ENCODE measurements around the gene ATP9B. TPM values are rescaled to one million over a fixed set of nuclear protein-coding genes. Genes with fewer than 3 reads are reported as not detected.
"Not testable (repeated sequence)": the region's sequence is repeated elsewhere in the genome, so short reads cannot be mapped to it uniquely, and the experiment has no call there.

Gene ATP9B
- total RNA-seq, 1 experiment from 2014 or later = 6.5 TPM

- no peak for DNase-seq (ENCODE audit: low read depth)
Measured at GRCh38 chr18:79278896-79279295, 209.7 kb downstream of the ATP9B start.

DNA sequence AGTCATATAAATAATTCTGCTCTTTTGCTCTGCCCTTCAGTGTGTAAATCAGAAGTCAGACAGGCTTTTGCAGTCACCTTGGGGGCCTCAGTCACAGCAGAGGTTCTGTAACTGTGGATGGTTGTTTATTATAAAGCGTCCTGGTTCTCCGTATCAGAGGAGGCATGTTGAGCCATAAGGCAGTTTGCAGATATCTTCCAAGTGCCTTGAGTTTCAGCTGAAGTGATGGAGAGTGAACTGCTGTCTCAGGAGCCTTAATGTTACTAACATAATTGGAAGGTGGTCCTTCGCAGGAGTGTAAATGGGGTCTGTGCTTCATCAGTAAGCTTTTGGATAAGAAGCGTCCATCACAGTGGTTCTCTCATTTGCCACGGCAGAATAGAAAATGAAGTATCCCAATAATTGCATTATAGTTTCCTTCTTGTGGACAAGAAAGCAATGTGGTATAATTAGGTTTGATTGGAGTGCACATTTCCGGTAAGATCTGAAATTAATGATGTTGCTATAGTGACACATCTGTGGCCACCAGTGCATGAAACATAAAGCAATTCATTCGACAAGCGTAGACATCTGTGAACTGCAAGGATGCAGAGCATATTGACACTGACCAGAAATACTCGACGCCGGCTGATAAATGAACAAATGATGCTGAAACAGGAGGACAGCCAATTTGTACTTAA is 214.1 kb downstream of the ATP9B start:
- DNase-seq (ENCODE audit: low read depth) = no peak

- no peak for DNase-seq (ENCODE audit: low read depth)
Measured at GRCh38 chr18:79283929-79284328, 214.7 kb downstream of the ATP9B start.

GRCh38 chr18:79285191-79285590 is 216.0 kb downstream of the ATP9B start:
- DNase-seq (ENCODE audit: low read depth) = not testable (repeated sequence)

DNA sequence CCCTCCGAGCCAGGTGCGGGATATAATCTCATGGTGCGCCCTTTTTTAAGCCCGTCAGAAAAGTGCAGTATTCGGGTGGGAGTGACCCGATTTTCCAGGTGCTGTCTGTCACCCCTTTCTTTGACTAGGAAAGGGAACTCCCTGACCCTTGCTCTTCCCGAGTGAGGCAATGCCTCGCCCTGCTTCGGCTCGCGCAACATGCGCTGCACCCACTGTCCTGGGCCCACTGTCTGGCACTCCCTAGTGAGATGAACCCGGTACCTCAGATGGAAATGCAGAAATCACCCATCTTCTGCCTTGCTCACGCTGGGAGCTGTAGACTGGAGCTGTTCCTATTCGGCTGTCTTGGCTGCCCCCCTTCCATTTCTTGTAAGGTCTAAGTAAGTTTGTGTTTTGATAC is 221.2 kb downstream of the ATP9B start:
- DNase-seq (ENCODE audit: low read depth) = not testable (repeated sequence)

- DNase-seq (ENCODE audit: low read depth) = no peak
Measured at GRCh38 chr18:79290876-79291275, 221.7 kb downstream of the ATP9B start.

- DNase-seq (ENCODE audit: low read depth) = no peak
Measured at GRCh38 chr18:79294235-79294634, 225.0 kb downstream of the ATP9B start.

- no peak for DNase-seq (ENCODE audit: low read depth)
Measured at GRCh38 chr18:79299272-79299671, 230.1 kb downstream of the ATP9B start.

GRCh38 chr18:79299711-79300110 is 230.5 kb downstream of the ATP9B start:
- no peak for DNase-seq (ENCODE audit: low read depth)

DNA sequence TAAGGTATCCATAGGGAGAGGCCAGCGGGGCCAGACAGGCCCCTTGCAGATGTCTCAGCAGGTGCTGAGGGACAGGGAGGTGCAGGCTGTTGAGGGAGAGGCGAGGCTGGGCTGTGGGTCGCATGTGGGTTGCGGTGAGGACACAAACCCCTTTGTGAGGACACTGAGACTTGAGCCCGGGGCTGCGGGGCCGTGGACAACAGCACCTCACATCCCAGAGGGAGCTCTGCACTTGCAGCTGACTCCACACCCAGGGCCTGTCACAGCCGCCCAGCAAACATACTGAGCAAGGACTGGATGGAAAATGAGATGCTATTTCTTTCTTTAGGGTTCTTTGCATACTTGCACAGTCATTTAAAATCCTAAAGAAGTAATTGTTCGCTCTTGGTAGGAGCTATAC is 231.2 kb downstream of the ATP9B start:
- DNase-seq (ENCODE audit: low read depth) = no peak

- no peak for DNase-seq (ENCODE audit: low read depth)
Measured at GRCh38 chr18:79302120-79302519, 232.9 kb downstream of the ATP9B start.

- no peak for DNase-seq (ENCODE audit: low read depth)
Measured at GRCh38 chr18:79305911-79306310, 236.7 kb downstream of the ATP9B start.

GRCh38 chr18:79309614-79310358 is 240.6 kb downstream of the ATP9B start:
- no peak for DNase-seq (ENCODE audit: low read depth)

- DNase-seq (ENCODE audit: low read depth) = no peak
Measured at GRCh38 chr18:79314838-79315388, 245.7 kb downstream of the ATP9B start.

- DNase-seq (ENCODE audit: low read depth) = no peak
Measured at GRCh38 chr18:79315596-79315995, 246.4 kb downstream of the ATP9B start.

DNA sequence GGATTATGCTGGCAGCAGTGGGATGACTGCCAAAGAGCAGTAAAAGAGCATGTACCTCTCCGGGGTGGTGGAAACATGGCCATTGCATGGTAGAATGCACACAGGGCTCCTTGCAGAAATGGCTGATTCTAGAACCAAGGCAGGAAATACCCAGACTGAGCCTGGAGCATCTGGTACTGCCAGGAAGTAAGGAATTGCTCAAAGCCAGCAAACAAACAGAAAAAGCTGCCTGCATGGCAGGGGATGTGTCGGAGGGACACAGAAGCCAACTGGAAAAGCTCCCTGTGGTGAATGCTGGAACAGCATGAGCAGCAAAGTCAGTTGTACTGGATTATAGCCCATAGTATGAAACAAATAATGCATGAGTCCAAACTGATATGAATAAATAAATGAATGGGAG is 248.5 kb downstream of the ATP9B start:
- no peak for DNase-seq (ENCODE audit: low read depth)

DNA sequence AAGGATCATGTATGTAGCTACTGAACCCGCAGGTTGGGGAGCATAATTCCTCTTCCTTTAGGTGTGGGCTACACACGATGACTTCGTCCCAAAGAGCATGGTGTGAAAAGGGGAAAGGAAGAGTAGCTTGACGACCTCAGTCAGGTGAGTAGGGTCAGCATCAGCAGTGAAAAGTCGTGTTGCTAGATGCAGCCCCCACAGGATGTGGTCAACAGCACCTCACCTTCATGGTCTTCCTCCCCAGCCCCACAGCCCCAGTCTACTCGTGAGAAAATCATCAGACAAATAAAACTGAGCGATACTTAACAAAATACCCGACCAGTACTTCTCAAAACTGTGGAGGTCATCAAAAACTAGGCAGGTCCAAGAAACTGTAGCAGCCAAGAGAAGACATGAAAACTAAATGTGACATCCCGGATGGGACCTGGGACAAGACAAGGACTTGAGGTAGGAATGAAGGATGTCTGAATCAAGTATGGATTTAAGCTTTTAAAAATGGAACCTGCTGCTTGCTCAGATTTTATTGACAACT is 249.0 kb downstream of the ATP9B start:
- no peak for DNase-seq (ENCODE audit: low read depth)

- no peak for DNase-seq (ENCODE audit: low read depth)
Measured at GRCh38 chr18:79320216-79320850, 251.1 kb downstream of the ATP9B start.

GRCh38 chr18:79321625-79322405 is 252.6 kb downstream of the ATP9B start:
- peak; percentile 5 for DNase-seq (ENCODE audit: low read depth)

DNA sequence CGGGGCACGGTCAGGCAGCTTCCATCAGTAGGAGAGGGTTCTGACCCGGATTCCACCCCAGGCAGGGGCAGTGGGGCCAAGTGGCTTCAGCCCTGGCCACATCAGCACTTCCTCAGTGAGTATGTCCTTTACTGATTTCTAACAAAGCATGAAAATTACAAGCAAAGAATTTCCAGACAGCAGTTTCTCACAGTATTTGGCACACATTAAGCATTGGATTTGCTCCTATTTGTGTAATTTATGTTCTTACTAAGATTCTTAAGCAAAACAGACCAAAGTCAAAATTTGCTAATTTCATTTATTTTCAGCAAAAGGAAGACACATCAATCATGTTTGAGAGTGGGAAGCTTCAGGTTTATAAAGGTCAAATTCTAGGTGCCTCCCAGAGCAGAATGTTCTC is 253.2 kb downstream of the ATP9B start:
- DNase-seq (ENCODE audit: low read depth) = no peak

GRCh38 chr18:79323471-79323870 is 254.3 kb downstream of the ATP9B start:
- DNase-seq (ENCODE audit: low read depth) = no peak
